DMS 273 (cell line): ENCODE results near the gene PTGES.
"Not testable (repeated sequence)": the region's sequence is repeated elsewhere in the genome, so short reads cannot be mapped to it uniquely, and the experiment has no call there.

Source experiments
- DNase-seq: peaks from one replicate; lab custom pipeline; 2025; ENCODE audit not compliant: unreplicated experiment; lab: John Stamatoyannopoulos, UW

PTGES gene

DNA sequence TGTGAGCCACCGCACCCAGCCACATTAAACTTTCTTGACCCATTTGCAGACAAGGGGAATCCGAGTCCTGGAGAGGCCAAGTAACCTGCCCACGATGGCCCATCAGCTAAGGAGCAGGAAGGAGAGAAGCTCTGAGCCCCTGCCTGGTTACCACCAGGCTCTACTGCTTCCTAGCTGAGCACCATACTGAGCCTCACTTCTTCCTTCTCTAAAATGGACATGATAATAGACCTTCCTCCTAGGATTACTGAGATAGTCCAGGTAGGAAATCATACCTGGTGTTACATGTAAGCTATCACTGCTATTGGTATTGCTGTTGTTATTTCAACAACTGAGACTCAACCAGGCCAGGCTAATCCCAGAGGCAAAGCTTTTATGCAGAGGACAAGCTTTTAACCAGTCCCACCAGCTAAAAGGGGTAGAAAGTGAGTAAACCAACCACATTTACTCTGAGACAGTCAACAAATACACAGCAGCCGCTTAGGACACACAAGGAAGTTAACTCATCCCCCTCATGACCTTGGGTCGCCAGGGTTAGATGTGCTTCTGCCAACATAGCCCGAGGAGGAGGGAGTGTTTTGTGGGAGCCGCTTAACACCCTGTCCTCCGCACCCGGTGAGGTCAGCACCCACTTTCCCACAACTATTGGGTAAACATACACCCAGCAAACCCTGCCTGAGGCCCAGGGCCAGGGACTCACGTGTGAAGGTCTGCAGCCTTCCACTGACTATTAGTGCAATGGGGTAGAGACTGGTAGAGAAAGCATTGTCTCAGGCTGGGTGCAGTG is 20.6 kb upstream of the PTGES start:
- DNase-seq = no peak

DNA sequence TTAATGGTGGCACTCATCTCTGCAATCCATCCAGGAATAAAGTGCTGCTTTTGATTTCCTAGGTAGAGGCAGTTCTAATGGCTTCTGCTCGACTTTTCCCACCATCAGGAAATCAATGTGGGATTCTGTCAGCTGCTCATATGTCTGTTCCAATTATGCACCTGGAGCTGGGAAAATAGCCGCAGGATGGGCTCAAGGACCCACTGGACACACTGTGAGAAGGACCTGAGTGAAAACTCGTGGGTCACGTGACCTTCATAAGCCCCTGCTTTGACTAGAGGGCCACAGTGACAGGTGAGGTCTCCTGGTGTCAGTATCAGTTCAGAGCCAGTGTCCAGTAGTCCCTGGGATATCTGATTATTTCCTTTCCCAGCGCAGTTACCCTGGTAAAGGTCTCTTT is 17.9 kb upstream of the PTGES start:
- DNase-seq = no peak

DNA sequence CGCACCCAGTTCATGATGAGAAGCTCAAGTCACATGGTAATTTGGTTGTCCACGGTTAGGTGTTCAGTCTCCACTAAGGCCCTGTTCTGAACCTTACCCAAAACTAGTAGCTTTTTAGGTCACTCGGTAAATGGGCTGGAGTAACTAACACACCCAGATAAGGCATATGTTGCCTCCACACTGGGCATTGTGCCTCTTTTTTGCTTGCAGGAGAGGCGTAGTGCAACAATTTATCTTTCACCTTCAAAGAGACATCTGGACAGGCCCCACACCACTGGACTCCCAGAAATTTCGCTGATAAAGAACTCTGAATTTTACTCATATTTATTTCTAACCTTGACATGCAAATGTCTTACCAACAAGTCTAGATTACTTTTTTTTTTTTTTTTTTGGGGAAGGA is 16.8 kb upstream of the PTGES start:
- no peak for DNase-seq

DNA sequence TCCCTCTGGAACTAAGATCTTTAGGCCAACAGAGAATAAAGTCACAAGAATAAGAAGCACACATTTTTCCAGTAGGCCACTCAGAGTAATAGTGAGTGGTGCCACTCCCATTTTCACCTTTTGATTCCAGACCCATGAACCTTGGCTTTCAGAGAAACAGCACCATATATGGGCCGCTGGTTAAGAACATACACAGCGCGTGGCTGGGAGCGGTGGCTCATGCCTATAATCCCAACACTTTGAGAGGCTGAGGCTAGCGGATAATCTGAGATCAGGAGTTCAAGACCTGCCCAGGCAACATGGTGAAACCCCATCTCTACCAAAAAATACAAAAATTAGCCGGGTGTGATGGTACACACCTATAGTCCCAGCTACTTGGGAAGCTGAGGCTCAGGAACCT is 15.6 kb upstream of the PTGES start:
- DNase-seq = no peak

DNA sequence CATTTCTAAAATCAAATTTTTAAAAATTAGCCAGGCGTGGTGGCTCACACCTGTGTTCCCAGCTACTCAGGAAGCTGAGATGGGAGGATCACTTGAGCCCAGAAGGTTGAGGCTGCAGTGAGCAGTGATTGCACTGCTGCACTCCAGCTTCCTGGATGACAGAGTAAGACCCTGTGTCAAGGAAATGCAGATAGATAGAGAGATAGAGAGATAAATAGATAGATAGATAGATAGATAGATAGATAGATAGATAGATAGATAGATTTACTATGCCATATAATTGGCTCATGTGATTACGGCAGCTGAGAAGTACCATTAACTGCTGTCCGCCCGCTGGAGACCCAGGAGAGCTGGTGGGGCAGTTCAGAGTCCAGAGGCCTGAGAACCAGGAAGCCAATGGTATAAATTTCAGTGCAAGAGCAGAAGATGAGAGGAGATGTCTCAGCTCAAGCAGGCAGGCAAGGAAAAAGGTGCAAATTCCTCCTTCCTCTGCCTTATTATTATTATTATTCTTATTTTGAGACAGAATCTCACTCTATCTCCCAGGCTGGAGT is 13.0 kb upstream of the PTGES start:
- DNase-seq = no peak

DNA sequence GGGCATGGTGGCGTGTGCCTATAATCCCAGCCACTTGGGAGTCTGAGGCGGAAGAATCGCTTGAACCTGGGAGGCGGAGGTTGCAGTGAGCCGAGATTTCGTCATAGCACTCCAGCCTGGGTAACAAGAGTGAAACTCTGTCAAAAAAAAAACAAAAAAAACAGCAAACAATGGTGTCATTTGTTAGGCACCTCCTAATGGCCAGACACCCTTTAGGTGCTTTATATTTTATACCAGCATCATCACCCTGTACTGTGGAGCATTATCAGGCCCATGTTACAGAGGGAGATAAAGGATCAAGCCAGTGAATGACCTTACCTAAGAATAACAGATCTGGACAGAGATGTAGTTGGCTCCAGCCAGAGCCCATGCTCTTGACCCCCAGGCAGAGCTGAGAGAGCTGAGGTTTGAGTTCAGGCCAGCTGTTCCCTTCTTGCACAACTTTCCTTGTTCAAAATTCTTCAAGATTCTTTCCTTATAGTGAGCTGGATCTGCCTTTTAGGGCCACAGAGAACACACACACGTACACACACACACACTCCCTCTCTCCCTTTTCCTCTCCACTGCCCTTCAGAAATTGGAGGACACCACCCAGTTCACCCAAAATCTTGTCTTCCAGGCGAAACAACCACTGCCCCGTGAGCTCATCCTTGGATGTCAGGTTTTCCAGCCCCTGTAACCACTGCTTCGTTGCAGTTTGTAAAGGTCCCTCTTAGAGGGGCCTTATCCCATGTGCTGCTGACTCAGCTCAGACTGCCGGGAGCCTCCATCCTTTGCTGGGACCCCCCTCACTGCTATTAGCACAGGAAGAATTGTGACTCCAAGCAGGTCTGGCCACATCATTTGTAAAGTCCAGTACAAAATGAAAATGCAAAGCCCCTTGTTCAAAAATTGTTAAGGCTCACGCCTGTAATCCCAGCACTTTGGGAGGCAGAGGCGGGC is 10.4 kb upstream of the PTGES start:
- DNase-seq = no peak

DNA sequence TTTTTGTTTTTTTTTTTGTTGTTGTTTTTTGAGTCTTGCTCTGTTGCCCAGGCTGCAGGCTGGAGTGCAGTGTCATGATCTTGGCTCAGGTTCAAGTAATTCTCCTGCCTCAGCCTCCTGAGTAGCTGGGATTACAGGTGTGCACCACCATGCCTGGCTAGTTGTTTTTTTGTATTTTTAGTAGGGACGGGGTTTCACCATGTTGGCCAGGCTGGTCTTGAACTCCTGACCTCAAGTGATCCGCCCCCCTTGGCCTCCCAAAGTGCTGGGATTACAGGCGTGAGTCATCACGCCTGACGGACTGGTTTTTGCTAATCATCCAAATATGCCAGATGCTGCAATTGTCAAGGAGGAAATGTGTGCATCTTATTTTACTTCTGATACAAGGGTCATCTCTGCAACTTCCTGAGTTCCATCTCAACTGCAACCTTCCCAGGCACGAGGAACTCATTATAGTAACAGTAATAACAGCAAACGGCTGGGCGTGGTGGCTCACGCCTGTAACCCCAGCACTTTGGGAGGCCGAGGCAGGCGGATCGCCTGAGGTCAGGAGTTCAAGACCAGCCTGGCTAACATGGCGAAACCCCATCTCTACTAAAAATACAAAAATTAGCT is 9.6 kb upstream of the PTGES start:
- peak; percentile 21 for DNase-seq

DNA sequence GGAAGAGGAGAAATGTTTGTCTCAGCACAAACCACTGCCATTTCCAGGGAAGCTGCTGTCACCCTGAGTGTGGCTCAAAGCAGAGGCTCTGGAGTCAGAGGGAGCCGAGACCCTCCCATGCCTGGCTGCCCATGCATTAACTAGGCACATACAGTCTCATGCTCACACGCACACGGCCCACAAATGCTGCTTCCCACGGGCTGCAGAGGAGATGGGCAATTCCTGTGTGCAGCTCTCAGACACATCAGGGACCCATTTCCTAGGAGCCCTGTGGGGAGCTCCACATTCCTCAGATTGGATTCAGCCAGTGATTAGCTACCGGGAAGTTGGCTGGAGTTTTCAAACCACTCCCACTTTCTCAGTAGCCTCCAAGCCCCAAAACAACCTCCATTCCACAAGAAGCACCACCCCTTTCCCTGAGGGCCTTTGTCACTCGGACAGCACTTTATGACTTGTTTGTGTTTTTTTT is 9.1 kb upstream of the PTGES start:
- DNase-seq = no peak

DNA sequence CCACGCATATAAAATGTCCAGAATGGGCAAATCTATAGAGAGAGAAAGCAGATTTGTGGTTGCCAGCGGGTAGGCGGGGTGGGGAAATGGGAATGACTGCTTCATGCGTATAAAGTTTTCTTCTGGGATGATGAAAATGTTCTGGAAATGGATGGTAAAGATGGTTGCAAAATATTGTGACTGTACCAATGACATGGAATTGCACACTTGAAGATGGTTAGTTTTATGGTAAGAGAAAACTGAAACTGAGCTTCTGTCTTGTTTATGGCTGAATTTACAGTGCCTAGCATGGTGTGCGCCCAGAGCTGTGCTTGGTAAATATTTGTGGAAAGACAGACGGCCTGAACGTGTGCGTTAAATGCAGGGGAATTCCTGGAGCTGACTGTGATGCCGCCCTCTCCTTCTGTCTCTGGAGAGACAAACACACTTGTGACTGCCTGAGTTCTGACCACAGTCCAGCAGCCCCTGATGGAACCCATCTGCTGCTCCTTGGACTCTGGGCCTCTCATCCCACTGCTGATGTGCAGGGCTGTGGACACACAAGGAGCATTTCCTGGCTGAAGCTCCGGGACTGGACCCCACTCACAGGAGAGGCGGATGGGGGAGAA is 8.6 kb upstream of the PTGES start:
- DNase-seq = no peak

DNA sequence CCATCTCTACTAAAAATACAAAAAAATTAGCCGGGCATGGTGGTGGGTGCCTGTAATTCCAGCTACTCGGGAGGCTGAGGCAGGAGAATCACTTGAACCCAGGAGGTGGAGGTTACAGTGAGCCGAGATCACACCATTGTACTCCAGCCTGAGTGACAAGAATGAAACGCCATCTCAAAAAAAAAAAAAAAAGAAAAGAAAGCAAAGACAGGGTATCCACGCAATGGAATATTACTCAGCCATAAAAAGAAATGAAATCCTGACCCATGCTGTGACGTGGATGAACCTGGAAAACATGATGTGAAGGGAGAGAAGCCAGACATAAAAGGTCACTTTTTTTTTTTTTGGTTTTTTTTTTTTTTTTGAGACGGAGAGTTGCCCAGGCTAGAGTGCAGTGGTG is 7.9 kb upstream of the PTGES start:
- not testable (repeated sequence) for DNase-seq

DNA sequence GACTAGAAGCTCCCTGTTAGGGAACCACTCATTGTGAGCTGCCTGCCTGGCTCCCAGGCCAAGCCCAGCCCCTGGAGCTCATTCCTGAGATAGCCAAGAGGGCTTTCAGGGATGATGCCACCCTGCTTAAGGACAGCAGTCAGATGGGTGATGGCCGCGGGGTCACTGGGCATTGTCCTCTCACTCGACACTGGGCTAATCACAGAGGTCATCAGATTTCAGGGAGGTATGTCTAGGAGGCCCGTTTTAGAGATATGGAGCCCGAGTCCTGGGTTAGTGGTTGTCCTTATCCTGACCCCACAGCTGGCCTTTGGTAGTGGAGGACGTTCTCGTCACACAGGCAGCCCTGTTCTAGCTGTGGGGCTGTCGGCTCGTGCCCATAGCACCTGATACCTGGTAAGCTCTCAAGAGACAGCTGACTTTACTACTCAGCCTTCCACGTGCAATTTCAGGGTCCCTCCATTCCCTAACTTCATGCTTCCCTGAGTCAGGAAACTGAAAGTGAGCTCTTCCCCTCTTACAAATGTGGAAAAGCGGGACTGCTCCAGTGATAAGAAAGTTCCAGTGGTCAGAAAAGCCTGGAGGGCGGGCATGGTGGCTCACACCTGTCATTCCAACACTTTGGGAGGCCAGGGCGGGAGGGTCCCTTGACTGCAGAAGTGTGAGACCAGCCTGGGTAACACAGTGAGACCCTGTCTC is 7.1 kb upstream of the PTGES start:
- DNase-seq = no peak

DNA sequence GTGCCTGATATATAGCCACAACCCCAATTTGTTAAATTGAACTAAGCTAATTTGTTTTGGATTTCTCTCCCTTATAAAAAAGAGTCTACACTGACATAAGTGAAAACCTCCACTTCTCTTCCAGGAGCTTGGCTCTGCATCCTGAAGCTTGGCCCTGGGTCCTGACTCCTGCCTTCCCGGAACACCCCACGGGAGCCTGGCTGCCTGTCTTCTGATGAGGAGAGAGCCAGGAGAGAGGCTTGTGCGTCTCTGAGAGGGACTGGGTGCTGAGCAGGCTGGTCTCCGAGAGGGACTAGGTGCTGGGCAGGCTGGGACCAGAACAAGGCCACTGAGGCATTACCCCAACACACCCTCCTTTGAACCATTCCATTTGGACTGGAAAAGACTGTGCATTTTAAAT is 6.5 kb upstream of the PTGES start:
- no peak for DNase-seq

DNA sequence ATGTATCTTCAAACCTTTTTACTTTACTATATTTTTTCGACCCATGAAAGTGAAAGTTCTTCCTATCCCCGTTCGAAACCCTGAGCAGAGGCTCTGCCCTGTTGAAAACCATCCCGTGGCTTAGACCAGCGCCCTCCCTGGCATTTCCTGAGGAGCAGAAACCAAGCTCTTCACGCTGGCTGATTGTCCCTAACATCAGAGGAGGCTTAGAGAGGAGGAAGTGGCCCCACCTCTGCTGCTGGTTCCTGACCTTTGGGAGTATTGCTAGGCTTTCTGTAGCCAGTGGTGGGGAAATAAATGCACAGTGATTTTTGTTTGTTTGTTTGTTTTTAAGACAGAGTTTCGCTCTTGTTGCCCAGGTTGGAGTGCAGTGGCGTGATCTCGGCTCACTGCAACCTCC is 4.2 kb upstream of the PTGES start:
- no peak for DNase-seq

DNA sequence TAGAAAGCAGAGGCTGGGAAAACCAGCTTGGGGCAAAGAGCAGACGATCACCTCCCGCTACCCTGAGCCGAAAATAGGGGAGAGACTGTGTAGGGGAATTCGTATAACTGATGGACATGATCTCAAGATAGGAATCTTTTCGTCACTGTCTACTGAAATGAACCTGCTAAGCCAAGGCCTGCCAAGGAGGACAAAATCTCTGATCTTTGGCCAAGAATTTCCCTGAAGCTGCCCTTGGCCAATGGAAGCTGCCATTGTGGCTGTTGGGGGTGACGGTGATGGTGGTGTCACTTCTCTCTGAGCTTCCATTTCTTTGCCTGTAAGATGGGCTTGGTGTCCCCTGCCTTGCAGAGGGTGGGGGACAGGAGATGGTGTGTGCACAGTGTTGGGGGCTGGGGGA is 3.3 kb upstream of the PTGES start:
- DNase-seq = no peak

DNA sequence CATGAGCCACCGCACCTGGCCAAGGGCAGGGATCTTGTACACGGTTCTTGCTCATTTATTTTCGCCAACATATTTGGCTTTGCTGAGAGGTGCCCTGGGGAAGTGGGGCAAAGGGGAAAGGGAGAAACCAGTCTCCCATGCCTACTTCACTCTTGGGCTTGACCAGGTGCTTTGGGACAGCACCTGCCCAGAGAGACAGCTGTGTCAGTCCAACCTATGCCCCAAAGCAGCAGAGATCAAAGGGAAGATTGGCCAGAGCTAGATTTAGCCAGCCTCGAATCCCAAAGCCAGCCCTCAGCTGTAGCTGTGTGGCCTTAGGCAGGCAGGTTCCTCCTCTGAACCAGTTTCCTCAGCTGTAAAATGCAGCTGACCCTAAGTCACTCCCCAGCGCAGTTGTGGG is 2.3 kb upstream of the PTGES start:
- no peak for DNase-seq

DNA sequence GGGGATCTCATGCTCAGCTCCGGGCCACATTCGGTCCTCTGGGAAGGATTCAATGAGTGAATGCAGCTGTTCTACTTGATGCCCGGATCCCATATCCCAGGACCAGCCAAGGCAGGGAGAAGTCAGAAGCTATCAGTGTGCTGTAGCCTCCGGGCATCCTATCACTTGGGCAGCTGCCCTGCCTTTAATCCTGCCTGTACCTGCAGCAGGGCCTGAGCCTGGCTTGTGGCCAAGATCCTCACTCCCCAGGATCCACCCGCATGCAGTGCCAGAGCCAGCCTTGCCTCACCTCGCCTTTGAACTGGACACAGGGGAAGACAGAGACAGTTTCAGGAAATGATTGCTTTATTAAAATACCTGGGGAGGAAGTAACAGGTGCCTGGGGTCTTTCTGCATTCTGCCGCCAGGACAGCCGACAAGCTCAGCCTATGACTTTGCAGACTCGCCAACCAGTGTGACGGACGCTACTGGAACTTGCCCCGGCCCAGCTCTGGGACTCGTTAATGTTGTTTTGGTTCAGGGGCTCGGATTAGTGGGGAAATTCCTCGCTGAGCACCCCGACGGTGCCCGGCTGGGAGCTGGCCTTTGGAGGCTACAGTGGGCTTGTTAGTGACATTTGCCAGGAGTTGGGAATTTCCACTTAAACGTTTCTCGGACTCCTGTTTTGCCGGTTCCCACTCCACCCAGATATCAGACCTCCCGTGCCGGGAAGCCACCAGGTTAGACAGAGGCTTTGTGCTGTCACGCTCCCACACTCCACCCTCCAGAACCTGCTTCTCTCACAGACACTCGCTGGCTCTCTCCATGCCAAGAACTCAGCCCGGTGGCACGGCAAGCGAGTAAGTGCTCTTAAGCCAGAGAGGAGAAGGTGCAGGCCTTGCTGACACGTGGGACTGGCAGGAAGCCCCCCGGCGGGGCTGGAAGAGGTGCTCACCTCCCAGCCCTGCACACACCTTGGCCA is 721 bp downstream of the PTGES start:
- DNase-seq = peak; percentile 21

DNA sequence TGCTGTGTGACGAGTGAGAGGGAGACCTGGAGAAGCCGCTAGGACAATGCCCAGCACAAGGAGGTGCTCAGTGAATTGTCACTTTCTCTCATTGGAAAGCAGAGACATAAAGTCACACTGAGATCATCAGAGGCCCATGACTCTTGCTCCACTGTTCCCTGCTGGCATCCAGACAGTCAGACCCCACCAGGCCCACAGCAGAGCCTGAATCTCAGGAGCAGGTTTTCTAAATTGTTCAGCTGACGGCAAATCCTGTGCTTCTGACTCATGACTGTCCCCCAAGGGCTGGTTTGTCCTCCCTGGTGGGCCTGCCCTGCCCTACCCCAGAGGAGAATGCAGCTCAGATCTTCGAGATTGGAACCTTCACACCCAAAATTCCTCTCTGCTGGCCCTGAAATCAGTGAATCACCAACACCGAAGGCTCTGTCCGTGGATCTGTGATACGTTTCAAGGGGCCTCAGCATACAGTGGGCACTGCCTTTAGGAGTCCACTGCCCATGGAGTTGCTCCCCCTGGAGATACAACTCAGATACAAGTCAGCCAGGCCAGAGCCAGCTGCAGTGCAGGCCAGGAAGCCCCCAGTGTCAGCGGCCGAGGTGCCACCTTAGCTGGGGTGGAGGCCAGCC is 2.7 kb downstream of the PTGES start:
- no peak for DNase-seq

DNA sequence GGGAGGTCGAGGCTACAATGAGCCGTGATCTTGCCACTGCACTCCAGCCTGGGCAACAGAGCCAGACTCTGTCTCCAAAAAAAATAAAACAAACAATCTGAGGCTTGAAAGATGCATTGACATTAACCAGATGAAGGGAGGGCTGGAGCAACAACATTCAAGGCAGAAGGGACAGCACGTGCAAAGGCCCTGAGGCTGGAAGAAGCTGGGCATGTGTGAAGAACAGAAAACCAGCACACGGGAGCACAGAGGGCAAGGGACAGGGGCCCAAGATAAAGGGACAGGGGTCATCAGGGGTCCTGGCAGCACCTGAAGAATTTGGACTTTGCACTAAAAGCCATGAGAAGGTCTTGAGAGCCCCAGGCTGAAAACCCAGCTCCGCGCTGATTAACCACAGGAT is 3.3 kb downstream of the PTGES start:
- DNase-seq = no peak

DNA sequence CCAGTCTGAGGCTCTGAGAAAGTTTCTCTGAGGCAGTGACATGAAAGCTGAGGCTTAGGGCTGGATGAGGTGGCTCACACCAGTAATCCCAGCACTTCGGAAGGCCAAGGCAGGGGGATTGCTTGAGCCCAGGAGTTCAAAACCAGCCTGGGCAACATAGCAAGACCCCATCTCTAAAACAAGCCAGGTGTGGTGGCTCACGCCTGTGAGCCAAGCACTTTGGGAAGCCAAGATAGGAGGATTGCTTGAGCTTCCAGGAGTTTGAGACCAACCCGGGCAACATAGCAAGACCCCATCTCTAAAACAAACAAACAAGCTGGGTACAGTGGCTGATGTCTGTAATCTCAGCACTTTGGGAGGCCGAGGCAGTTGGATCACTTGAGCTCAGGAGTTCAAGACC is 3.8 kb downstream of the PTGES start:
- DNase-seq = not testable (repeated sequence)
